ENCODE measurements around the gene CAV3.
A peak's percentile ranks its signal among the peaks of the same experiment; 100 is the strongest.

The CAV3 gene

DNA sequence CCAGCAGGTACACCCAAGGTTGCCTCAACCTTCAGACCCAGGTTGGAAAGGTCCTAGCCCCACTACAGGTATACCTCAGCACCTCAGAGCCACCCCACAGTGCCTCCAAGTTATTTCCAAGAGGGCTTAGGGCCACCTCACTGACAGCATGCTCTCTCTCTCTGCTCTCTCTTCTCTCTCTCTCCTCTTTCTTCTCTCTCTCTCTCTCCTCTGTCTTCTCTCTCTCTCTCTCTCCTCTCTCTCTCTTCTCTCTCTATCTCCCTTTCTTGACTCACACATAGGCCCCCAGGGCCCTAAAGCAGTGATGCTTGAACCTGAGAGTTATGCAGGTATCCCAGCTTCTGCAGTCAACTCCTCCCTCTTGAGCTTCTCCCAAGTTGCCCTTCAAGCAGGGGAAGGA, 4.2 kb downstream of the CAV3 start:
- H3K4me3 ChIP-seq (ENCODE audit: low read depth, low read length): no peak overlapping the region
- TF ChIP-seq, protein P1, sequence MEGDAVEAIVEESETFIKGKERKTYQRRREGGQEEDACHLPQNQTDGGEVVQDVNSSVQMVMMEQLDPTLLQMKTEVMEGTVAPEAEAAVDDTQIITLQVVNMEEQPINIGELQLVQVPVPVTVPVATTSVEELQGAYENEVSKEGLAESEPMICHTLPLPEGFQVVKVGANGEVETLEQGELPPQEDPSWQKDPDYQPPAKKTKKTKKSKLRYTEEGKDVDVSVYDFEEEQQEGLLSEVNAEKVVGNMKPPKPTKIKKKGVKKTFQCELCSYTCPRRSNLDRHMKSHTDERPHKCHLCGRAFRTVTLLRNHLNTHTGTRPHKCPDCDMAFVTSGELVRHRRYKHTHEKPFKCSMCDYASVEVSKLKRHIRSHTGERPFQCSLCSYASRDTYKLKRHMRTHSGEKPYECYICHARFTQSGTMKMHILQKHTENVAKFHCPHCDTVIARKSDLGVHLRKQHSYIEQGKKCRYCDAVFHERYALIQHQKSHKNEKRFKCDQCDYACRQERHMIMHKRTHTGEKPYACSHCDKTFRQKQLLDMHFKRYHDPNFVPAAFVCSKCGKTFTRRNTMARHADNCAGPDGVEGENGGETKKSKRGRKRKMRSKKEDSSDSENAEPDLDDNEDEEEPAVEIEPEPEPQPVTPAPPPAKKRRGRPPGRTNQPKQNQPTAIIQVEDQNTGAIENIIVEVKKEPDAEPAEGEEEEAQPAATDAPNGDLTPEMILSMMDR (IDR thresholded peaks at IDR 0.05; ENCODE audit: low read depth, low read length): no peak

DNA sequence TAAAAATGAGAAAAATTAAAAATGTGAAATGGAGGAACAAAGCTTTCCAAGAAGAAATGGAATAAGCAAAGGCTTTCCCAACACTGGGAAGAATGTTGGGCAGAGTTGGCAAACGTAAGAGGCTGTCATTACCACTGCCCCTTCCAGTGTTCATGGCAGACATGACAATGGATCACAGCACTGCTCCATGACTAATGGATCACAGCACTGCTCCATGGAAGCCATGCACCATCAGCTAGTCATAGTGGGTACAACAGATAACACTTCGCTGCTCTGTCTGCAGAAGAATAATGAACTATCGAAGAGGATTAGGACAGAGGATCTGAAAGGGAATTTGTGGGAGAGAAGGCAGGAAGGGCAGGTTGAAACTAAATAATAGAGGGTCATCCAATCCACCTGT, 5.0 kb downstream of the CAV3 start:
- TF ChIP-seq, protein P1 (IDR thresholded peaks at IDR 0.05; ENCODE audit: low read depth, low read length): no peak
- no peak overlapping the region for H3K4me3 ChIP-seq (ENCODE audit: low read depth, low read length)

DNA sequence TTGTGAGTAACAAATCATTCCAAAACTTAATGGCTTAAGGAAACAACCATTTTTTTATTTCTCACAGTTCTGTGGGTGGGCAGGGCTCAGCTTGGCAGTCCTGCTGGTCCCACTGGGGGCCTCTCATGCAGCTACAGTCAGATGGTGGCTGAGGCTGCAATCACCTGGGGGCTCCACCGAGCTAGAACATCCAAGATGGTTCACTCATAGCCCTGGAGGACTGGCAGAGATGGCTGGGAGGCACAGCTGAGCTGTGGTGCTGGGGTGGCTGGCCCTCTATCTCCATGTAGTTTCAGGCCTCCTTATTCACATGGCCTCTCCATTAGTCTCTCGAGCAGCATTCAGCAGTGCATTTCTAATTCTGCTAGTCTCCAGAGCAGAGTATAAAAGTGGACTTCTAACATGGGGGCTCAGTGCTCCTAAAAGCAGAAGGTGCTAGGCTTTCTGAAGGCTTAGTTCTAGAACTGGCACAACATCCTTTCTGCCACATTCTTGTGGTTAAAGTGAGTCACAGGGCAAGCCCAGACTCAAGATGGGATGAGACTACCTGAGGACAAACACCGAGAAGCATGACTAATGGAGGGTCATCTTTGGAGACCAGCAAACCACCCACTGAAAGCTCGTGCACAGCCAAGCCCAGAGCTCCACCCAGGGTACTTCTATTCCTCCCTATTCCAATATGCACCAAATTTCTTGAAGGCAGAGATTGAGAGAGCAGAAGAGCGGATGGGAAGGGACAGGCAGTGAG, 6.3 kb downstream of the CAV3 start:
- TF ChIP-seq, protein P1 (IDR thresholded peaks at IDR 0.05; ENCODE audit: low read depth, low read length): no peak
- H3K4me3 ChIP-seq (ENCODE audit: low read depth, low read length): no peak overlapping the region

DNA sequence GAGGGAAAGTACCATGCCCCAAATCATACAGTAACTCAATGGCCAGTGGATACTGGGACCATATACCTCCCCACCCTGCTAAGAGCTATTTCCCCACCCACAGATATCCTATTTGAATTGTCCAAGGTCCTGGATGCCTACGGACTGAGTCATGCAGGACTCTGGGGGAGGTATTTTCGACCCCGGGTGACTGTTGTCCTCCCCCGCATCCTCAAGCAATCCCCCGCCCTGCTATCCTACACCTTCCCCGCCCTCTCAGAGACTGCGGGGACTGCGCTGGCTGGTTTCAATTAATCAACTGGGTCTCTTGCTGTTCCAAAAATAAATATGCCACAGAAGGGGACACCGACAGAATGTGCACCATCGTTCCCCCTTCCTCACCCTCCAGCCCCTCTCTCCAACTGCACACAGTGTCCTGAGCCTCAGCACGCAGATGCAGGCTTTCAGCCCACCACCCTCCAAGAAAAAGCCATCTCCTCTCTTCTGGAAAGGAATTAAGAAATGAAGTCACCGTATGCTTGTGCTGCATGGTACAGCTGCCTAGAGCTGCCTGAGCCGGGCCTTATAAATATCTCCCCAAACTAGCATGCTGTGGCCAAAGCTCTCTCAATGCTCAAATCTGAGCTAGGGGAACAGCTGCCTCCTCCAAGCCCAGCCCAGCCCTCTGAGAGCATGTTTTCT, 8.1 kb downstream of the CAV3 start:
- TF ChIP-seq, protein P1 (IDR thresholded peaks at IDR 0.05; ENCODE audit: low read depth, low read length): no peak
- H3K4me3 ChIP-seq (ENCODE audit: low read depth, low read length): peak overlapping the region; percentile 34

DNA sequence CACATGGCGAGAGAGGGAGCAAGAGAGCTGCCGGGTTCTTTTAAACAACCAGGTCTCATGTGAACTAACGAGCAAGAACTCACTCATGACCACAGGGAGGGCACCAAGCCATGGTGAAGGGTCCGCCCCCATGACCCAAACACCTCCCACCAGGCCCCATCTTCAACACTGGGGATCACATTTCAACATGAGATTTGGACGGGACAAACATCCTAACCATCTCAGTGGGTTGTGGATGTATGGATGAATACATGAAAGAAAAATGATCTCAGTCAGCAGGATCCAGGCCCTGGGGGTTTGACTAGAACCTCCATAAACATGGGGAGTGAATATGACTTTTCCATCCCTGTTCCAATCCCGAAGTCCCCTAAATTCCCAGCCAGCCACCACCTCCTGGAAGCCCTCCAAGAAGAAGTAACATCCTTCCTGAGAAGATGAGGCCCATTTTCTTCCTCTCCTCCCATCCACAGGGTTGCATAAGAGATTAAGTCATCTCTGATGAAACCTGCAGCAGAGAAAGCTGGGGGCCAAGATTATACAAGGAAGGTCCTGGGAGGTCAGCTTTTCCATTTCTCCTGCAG, 9.5 kb downstream of the CAV3 start:
- TF ChIP-seq, protein P1 (IDR thresholded peaks at IDR 0.05; ENCODE audit: low read depth, low read length): no peak
- H3K4me3 ChIP-seq (ENCODE audit: low read depth, low read length): no peak overlapping the region

DNA sequence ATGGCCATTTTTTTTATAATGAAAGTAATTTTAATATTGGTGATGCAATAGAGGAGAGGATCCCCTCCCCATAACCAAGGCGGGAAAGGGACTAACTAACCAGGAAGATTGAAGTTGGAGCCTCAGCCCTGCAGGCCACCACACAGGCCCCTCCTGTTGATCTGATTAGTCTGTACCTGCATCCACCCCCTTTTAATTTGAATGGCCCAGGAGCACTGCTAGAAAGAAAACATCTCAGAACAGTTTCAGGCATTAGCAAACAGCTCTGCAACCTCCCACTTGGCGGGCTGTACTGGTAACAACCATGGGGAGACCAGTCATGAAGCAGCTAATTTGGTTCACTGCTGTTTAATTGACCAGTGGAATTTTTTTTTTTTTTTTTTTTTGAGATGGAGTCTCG, 10.3 kb downstream of the CAV3 start:
- TF ChIP-seq, protein P1 (IDR thresholded peaks at IDR 0.05; ENCODE audit: low read depth, low read length): no peak

More for the DNA sequence above, 10.3 kb downstream of the CAV3 start:
- no peak overlapping the region for H3K4me3 ChIP-seq (ENCODE audit: low read depth, low read length)

All from WI38 (cell line).